IPS-20b (cell line): ENCODE data around the gene SWI5.
"Not testable (repeated sequence)": the region's sequence is repeated elsewhere in the genome, so short reads cannot be mapped to it uniquely, and the experiment has no call there.

ENCODE experiments used
- H3K27ac ChIP-seq: one replicate; pipeline ENCODE4 v1.5.1; 2013; ENCODE audit warnings: low read length
- H3K27me3 ChIP-seq: 2 replicates; pipeline ENCODE4 v1.6.1; 2013; ENCODE audit warnings: mild to moderate bottlenecking, low read length, inconsistent platforms; ENCODE audit not compliant: insufficient read depth
- H3K36me3 ChIP-seq: 2 replicates; pipeline ENCODE4 v1.6.1; 2013; ENCODE audit warnings: low read depth, mild to moderate bottlenecking, inconsistent platforms, low read length, moderate library complexity; ENCODE audit not compliant: insufficient read depth
- H3K4me1 ChIP-seq: 2 replicates; pipeline ENCODE4 v1.6.1; 2013; ENCODE audit warnings: mild to moderate bottlenecking, control low read depth, inconsistent platforms, low read length, moderate library complexity; ENCODE audit not compliant: insufficient read depth
- H3K4me3 ChIP-seq: 2 replicates; pipeline ENCODE4 v1.5.1; 2013; ENCODE audit warnings: mild to moderate bottlenecking, low read length, inconsistent platforms
- H3K9ac ChIP-seq: 2 replicates; pipeline ENCODE4 v1.6.1; 2013; ENCODE audit warnings: low read depth, mild to moderate bottlenecking, inconsistent platforms, low read length, moderate library complexity
- H3K9me3 ChIP-seq: 2 replicates; pipeline ENCODE4 v1.6.1; 2013; ENCODE audit warnings: mild to moderate bottlenecking, low read depth, low read length, inconsistent platforms; ENCODE audit not compliant: insufficient read depth

Gene SWI5

GRCh38 chr9:128266868-128267590 is 9.0 kb upstream of the SWI5 start:
- Histone ChIP-seq H3K27ac (no peak overlapping the region), H3K36me3 (peaks cover 45% of the 10 kb centered on the region)

DNA sequence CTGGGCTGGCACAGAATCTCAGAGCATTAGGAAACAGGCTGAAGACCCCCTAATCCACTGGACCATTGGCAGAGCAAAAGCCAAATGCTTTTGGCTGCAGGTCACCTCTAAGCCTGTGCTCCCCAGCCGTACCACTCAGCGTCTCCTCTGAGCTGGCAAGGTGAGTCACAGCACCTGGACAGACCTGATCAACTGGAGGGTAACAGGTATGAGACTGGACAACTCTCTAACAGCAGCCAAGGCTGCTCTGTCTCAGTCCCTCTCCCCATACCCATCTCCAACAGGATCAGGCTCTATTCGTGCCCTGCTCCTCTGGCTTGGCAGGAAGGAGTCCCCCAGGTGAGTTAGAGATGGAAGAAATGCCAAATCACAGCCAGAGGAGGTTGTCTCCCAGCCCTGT is 5.0 kb upstream of the SWI5 start:
- Histone ChIP-seq H3K9me3 (no peaks in the 10 kb centered on the region), H3K36me3 (peaks cover 39% of the 10 kb centered on the region), H3K9ac (no peak overlapping the region), H3K27ac (no peak overlapping the region), H3K4me1 (peaks cover 4% of the 10 kb centered on the region; the same call in 1 of the 2 replicates), H3K4me3 (no peak overlapping the region), H3K27me3 (no peaks in the 10 kb centered on the region)

More at GRCh38 chr9:128266868-128267590, 9.0 kb upstream of the SWI5 start:
- Histone ChIP-seq H3K4me3 (no peak overlapping the region), H3K9ac (no peak overlapping the region), H3K27me3 (no peaks in the 10 kb centered on the region), H3K4me1 (no peaks in the 10 kb centered on the region), H3K9me3 (no peaks in the 10 kb centered on the region)

GRCh38 chr9:128271512-128271911 is 4.6 kb upstream of the SWI5 start:
- Histone ChIP-seq H3K4me3 (no peak overlapping the region), H3K36me3 (peaks cover 39% of the 10 kb centered on the region), H3K27ac (no peak overlapping the region)

DNA sequence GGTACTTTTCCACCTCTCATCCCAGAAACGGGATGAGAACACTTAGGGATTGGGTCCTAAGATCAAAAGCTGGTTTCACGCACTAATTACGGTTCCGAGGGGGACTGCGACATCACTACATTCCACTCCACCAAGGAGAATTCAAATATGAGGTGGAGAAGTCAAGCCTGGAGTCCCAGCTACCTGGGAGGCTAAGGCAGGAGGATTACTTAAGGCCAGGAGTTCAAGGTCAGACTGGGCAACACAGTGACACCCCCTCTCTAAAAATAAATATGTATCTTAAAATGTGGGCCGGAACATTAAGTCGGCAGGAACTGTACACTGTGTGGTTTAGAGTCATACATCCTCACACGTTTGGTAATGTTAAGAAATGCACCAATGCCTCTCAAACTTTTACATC is 1.8 kb upstream of the SWI5 start:
- Histone ChIP-seq H3K4me3 (no peak overlapping the region), H3K4me1 (peaks cover 4% of the 10 kb centered on the region; the same call in 1 of the 2 replicates), H3K27me3 (no peaks in the 10 kb centered on the region), H3K9me3 (no peaks in the 10 kb centered on the region), H3K36me3 (peaks cover 24% of the 10 kb centered on the region), H3K27ac (no peak overlapping the region), H3K9ac (no peak overlapping the region)

More at GRCh38 chr9:128271512-128271911, 4.6 kb upstream of the SWI5 start:
- Histone ChIP-seq H3K9ac (no peak overlapping the region), H3K4me1 (peaks cover 4% of the 10 kb centered on the region; the same call in 1 of the 2 replicates), H3K9me3 (no peaks in the 10 kb centered on the region), H3K27me3 (no peaks in the 10 kb centered on the region)

GRCh38 chr9:128275198-128276007 is 673 bp upstream of the SWI5 start, which contains the start of gene GOLGA2:
TSS of gene GOLGA2 (minus strand) at chr9:128276007. CDS start at chr9:128275976, 31 bp downstream.
- peaks cover 4% of the 10 kb centered on the region; the same call in 1 of the 2 replicates for H3K4me1 ChIP-seq
- peaks cover 24% of the 10 kb centered on the region for H3K36me3 ChIP-seq
- peak within 1 kb of the TSS; percentile 92 for H3K4me3 ChIP-seq
- H3K27ac ChIP-seq, result peak within 1 kb of the TSS; percentile 86
- no peaks in the 10 kb centered on the region for H3K9me3 ChIP-seq
- no peaks in the 10 kb centered on the region for H3K27me3 ChIP-seq
- H3K9ac ChIP-seq, result peak within 1 kb of the TSS; percentile 94

- Histone ChIP-seq H3K4me1 (peaks cover 4% of the 10 kb centered on the region; the same call in 1 of the 2 replicates), H3K27me3 (no peaks in the 10 kb centered on the region), H3K27ac (peak overlapping the region; percentile 34), H3K9me3 (no peaks in the 10 kb centered on the region), H3K9ac (peak overlapping the region; percentile 94), H3K4me3 (peak overlapping the region; percentile 92), H3K36me3 (peaks cover 16% of the 10 kb centered on the region)
Measured at GRCh38 chr9:128276574-128277270, 646 bp downstream of the SWI5 start.

DNA sequence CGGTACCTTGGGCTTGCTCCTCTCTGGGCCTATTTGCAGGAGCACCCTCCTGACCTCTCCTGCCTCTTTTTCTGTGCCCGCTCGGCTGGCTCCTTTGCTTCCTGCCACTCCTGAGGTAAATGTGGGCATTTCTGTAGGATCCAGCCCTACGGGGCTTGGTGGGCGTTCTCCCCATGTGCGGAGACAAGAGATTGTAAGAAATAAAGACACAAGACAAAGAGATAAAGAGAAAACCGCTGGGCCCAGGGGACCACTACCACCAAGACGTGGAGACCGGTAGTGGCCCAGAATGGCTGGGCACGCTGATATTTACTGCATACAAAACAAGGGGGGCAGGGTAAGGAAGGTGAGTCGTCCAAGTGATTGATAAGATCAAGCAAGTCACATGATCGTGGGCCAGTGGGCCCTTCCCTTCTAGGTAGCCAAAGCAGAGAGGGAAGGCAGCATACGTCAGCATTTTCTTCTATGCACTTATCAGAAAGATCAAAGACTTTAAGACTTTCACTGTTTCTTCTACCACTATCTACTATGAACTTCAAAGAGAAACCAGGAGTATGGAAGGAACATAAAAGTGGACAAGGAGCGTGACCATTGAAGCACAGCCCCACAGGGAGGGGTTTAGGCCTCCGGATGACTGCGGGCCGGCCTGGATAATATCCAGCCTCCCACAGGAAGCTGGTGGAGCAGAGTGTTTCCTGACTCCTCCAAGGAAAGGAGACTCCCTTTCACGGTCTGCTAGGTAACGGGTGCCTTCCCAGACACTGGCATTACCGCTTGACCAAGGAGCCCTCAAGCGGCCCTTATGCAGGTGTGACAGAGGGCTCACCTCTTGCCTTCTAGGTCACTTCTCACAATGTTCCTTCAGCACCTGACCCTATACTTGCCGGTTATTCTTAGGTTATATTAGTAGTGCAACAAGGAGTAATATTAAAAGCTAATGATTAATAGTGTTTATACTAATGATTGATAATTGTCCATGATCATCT is 3.3 kb downstream of the SWI5 start:
- H3K9me3 ChIP-seq, H3K4me1 ChIP-seq, H3K4me3 ChIP-seq, H3K27me3 ChIP-seq, H3K27ac ChIP-seq, H3K9ac ChIP-seq, H3K36me3 ChIP-seq: not testable (repeated sequence)

DNA sequence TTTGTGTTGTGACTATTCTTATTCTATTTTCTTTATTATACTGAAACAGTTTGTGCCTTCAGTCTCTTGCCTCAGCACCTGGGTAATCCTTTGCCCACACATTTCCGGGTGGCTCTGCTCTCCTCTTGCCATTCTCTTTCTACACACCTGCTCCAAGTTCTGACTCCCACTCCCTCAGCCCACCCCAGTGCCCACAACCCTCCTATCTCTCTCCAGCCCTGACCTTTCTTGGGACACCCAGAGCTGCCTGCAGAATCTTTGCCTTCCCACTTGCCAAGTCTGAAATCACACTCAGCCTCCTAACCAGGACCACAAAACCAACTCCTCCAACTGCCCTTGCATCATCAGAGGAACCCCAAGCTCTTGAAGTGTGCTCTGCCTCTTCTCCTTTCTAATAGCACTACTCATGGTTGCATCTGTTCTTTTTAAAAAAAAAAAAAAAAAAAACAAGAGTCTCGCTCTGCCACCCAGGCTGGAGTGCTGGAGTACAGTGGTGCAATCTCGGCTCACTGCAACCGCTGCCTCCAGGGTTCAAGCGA is 4.1 kb downstream of the SWI5 start:
- H3K4me3 ChIP-seq, result no peak overlapping the region
- no peak overlapping the region for H3K9ac ChIP-seq
- H3K27me3 ChIP-seq, result no peaks in the 10 kb centered on the region
- no peaks in the 10 kb centered on the region for H3K4me1 ChIP-seq
- H3K9me3 ChIP-seq, result no peaks in the 10 kb centered on the region
- H3K27ac ChIP-seq, result no peak overlapping the region
- no peaks in the 10 kb centered on the region for H3K36me3 ChIP-seq

DNA sequence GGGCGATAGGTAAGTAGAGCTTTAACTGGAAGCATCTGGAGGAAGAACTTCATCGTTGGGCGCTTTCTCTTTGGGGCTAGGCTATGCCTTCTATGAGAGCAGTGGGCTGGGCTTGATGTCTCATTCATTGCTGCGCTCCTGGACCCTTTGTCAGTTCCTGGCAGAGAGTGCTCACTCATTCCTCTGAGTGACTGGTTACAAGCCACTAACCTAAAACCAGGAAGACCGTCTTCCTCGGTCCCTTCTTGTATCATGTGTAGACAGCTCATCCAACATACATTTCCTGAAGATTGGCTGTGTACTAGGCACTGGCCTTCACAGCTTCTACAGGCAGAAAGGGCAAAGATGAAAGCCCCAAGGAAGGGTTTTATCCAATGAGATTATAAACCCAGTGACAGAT is 6.4 kb downstream of the SWI5 start:
- no peak overlapping the region for H3K9ac ChIP-seq
- no peak overlapping the region for H3K27ac ChIP-seq
- H3K4me1 ChIP-seq, result no peaks in the 10 kb centered on the region

GRCh38 chr9:128285033-128285784 is 9.1 kb downstream of the SWI5 start:
- H3K9me3 ChIP-seq, result no peaks in the 10 kb centered on the region
- no peak overlapping the region for H3K9ac ChIP-seq
- no peak overlapping the region for H3K4me3 ChIP-seq
- no peak overlapping the region for H3K27ac ChIP-seq
- no peaks in the 10 kb centered on the region for H3K4me1 ChIP-seq
- H3K36me3 ChIP-seq, result peaks cover 23% of the 10 kb centered on the region; the same call in 1 of the 2 replicates
- H3K27me3 ChIP-seq, result no peaks in the 10 kb centered on the region

More for the DNA sequence above, 6.4 kb downstream of the SWI5 start:
- Histone ChIP-seq H3K36me3 (peaks cover 13% of the 10 kb centered on the region; the same call in 1 of the 2 replicates), H3K4me3 (no peak overlapping the region), H3K9me3 (no peaks in the 10 kb centered on the region), H3K27me3 (no peaks in the 10 kb centered on the region)
